Activated T-cell treated with anti-CD3 and anti-CD28 coated beads, Interleukin-2, amount 50 U/mL, for 1 hour (primary cell): ENCODE results near the gene STXBP6.
"Not testable (repeated sequence)": the region's sequence is repeated elsewhere in the genome, so short reads cannot be mapped to it uniquely, and the experiment has no call there.

ENCODE experiments used
- DNase-seq: peaks from one replicate; pipeline ENCODE4 v3.0.0-alpha.2; 2020

STXBP6 gene

DNA sequence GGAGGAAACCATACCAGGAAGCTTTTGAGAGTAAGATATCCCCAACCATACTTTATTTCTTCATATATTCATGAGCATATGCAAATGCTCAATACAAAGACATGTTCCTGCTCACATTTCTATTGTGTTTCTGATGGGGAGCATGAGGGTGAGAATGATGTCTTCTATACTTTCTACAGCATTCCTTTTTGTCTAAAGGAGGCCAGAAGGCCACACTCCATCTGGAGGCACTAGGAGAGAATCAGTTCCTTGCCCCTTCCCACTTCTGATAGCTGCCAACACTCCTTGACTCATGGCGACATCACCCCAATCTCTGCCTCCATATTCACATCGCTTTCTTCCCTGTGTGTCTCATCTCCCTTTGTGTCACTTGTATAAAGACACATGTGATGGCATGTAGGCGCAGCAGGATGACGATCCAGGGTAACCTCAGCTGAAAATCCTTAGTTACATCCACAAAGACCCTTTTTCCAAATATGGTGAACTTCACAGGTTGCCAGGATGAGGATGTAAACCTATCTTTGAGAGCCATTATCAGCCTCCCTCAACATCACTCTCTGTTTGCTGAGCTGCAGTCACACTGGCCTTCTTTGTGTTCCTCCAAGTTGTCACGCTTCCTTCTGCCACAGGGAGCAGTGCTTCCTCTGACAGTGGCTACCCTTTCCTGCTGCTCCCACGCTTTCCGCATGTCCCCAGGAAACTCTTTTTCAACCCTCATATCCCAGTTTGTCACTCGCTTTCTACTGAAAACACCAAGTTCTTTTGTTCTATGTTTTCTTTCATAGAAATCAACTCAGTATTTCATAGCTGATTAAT is 96.9 kb downstream of the STXBP6 start:
- DNase-seq = no peak

DNA sequence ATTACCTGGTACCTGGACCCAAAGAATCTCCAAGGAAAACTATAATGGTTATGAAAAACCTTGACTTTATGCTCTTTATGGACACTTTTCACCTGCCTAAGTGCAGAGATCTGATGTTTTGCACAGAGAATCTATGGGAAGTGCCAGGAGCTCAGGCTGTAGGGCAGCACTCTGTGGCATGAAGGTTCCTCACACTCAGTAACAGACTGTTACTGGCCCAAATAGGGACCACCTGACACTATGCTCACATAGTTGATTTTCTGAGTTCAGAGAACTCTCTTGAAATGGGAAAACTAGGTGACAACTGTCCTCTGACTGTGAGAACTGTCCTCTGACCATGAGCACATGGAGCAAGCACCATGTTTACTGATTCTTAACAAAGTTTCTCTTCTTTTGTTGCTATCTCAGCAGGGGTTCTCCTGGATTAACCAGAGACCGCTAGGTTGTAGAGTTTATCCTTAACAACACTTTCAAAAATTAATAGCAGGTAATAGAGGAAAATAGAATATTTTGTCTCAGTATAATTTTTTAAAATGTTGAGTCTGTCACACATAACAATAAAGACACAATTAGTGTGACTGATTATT is 101.6 kb downstream of the STXBP6 start:
- no peak for DNase-seq

DNA sequence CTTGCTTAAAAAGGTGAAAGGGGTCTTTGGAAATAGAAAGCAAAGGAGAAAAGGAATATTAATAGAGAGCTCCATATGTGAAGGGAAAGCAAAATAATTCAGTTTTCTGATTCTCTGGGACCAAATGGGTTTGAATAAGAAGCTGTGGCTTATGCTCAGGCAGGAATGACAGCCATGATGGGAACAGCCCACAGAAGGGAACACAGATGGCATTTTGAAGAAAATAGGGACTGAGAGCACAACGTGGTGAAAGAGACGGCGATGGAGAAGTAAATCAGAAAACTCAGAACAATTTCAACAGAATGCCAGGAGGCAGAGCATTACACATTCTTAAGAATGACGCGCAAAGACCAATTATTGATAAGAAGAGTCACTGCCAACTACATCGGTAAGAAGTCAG is 102.8 kb downstream of the STXBP6 start:
- DNase-seq = no peak

GRCh38 chr14:24944800-24945199 is 105.1 kb downstream of the STXBP6 start:
- no peak for DNase-seq

DNA sequence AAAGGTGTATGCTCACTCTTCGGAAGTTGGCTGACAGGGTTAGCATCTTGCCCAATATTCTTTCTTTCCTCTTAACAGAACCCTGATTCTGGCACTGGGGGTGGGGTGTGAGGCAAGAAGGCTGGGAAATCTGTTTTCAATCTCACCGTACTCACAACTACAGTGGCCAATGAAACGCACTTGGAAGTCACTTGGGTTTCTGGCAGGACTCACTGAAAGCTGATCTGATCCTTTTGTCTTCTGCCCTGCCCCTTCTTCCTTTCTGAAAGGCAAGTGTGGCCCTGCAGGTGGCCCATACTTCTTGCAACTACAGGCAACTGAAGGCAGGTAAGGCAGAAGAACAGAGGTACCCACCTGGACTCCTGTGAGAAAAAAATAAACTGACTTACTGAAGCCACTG is 106.9 kb downstream of the STXBP6 start:
- DNase-seq = no peak

GRCh38 chr14:24941719-24942118 is 108.2 kb downstream of the STXBP6 start:
- DNase-seq = no peak

DNA sequence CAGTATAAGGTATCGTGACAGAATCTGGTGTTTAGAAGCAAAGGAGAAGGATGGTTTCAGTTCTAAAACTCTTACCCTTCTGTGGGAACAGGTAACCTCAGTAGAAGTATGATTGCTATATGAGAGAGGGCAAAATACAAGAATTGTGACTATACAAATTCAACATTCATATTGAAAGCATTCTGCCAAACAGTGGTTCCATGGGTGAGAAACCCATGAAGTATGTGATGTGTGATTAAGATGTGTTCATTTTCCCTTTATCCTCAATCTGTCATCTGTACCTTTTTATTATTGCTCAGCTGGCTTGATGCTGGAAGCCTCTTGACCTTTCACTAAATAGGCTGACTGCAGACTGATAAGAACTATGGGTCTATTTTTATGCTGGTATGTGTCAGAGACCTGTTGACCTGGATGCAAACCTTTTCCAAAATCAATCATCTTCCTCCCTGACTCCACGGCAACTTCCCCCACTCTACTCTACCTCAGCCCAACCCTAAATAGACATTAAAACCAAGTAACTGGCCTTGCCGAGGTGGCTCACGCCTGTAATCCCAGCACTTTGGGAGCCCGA is 109.6 kb downstream of the STXBP6 start:
- no peak for DNase-seq

- no peak for DNase-seq
These were observed 111.4 kb downstream of the STXBP6 start for GRCh38 chr14:24938593-24938992.

- no peak for DNase-seq
These were observed 112.6 kb downstream of the STXBP6 start for GRCh38 chr14:24937300-24937699.

GRCh38 chr14:24936773-24937172 is 113.2 kb downstream of the STXBP6 start:
- not testable (repeated sequence) for DNase-seq

DNA sequence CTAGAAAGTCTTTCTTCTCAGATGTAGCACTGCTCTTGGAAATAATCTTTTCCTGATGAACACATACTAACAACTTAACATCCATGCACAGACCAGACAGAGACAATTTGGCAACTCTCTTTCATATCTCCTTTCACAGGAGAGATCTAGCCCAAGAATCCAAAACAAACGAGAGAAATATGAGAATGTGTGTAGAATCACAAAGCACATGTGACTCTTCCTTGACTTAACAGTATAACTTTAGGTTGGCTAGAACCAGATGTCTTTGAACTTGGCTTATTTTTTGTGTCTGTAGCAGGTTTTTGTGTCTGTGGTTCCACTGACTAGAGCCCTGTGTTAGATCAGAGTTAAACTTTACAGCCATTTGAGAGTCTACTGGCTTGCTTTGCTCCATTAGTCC is 114.2 kb downstream of the STXBP6 start:
- no peak for DNase-seq

DNA sequence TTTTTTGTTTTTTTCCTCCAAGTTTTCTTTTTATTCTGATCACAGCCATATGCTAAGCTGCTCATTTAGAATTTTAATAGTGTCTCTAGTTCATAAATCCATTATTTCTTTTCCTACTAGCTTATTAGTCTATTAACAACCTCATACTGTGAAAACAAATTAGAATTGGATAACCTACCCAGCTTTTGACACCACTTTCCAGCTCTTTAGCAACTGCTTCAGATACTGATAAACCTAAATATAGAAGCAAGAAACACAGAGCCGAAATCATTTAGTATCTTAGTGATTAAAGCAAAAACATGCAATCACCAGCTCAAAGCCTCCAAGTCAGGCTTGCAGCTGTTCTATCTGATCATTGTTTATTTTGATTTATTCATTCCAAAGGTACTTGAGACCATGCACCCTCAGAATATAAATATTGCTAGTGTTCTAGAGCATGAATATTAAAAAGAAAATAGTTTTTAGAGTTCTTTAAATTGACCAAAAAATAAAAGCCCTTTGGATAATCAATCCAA is 121.5 kb downstream of the STXBP6 start:
- no peak for DNase-seq

DNA sequence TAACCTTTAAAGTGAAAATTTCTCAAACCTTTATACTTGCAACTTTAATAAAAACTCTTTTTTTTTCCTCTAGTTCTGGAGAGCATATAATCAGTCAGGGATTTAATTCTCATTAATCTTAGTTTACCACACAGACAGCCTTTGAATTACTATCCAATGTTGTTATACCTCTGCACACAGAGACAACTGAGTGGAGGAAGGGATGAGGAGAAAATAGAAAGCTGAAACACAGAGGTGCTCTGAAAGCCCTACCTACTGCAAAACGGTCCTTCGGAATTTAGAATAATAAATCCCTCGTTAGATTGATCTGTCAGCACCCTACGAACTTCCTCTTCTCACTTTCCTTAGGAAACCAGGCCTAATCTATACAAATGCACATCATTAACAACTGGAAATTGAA is 122.1 kb downstream of the STXBP6 start:
- no peak for DNase-seq

DNA sequence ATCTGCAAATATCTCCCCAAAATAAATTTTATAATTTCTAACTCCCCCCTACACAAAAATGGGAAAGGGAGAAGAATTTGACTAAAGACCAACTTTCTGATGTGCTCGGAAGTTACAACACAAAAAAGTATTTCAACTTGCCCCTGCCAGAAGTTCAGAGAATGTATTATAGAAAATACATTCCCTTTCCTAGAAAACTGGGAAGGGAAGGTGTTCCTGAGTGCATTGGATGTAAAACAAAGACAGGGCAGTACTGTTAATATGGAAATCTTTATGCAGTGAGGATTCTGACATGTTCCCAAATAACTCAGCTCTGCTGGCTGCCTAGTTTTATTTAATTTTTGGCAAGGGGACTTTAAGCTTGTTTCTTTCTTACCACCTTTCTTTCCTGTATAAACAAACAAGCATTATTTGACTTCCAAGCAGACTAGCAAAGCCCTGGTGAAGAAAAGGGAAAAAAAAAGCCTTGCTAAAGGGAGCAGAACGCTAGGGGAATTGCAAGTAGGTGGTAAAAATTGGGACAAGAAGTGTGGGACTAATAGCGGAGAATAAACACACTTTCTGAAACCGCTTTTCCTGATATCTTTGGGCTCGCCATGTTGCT is 124.1 kb downstream of the STXBP6 start:
- DNase-seq = no peak

DNA sequence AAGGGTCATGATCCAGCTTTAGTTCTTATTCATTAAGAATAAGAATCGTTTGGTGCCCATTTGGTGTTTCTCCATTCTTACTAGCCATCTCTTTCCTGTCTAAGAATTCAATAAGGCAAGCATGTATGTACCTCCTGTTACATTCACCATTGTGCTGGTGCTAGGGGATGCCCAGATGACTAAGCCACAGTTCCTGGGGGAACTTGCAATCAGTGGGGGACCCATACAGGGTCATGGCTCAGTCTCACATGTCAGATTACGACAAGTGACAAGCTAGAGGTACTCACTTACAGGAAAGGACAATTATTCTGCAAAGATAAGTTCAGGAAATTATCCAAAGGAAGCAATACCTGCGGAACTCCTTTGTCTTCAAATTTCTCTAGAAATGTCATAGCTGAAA is 125.4 kb downstream of the STXBP6 start:
- DNase-seq = no peak

DNA sequence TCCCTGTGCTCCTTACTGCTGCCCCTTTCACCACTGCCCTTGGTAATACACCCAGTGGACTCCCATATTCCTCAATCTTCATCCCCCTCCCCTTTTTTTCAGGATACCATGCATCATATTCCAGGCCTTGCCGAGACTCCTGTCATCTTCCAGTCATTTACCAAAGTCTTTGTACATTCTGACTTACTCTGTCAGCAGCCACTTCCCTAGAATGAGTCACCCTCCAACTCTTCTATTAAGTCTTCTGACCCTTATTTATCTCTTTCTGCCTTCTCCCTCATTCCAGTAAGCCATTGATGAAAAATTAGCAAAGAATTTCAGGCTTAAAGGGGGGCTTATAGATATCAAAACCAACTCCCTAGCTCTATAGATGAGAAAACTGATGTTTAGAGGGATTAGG is 128.0 kb downstream of the STXBP6 start:
- no peak for DNase-seq

DNA sequence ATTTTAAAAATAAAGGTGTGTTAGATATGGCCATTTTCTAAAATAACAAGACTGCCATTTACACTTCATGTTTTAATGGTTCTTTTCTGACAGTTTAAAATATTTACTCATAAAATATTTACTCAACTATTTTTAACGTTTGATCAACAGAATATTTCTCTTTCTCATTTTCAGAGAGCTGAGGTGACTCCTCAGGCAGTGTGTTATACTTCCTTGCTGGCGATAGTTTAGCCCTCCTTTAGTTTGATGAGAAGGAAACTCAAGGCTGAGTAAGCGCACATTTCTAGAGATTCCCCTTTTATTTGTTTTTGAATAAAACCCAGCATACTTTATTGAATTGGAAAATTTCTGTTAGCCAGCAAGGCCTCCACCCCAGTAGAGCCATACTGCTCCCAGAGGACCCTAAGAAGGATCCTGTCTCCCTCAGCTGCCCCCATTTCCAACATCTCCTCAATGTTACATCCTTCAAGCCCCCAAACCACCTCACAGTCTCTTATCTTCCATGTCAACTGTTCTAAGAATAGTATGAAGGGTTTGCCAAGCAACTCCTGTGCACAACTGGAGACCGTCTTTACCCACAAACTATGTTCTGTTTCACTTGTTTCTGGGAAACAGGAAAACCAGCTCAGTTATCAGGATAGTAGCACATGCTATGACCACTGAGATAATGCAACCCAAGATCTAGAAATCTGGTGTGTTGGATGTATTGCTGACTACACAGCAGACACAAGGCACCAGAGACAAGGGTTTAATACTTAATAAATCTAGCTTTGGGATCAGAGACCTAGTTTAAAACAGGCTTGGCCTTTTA is 129.5 kb downstream of the STXBP6 start:
- DNase-seq = no peak

DNA sequence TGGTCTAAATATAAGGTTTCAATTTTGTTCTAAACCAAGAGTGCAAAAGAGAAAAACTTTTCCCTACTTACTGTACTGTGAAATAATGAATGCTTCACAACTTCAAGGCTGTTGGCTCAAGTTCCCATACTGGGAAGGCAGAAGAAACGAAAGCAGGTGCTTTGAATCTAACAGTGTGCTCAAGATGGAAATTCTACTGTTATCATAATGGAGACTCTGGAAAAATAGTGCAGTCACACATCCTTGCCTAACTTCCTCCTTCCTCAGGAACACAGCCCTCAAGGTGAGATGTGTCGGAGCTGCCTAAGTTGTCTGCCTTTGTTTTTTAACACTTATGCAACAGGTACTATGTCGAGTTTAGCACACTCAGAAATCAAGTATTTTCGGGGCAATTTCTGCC is 131.1 kb downstream of the STXBP6 start:
- no peak for DNase-seq

DNA sequence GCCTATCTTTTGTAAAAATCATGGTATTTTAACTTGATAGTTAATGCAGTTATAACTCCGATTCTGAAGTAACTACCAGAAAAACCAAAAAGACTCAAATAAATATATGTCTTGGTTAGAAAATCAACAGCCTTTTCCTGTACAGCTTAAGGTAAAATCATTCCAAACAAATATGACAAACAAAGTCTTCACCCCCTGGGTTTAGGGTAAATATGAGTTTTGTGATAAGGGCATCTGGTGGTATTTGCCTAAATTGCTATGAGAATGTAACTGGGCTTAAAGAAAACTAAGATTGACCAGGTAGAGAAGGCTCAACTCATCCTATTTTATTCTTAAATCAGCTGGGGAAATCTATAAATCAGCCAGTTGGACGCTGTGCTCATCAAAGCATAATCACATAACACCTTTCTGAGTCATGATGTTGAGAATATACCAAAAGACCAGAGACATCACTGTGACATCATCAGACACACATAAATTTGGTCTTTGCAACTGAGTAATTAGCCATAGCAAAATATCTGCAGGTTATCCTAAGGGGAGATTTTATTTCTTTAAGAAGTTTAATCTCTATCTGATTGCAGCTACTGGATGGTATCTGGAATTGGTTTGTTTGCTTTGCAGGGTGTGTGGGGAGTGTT is 133.9 kb downstream of the STXBP6 start:
- no peak for DNase-seq

GRCh38 chr14:24915403-24915921 is 134.5 kb downstream of the STXBP6 start:
- no peak for DNase-seq

DNA sequence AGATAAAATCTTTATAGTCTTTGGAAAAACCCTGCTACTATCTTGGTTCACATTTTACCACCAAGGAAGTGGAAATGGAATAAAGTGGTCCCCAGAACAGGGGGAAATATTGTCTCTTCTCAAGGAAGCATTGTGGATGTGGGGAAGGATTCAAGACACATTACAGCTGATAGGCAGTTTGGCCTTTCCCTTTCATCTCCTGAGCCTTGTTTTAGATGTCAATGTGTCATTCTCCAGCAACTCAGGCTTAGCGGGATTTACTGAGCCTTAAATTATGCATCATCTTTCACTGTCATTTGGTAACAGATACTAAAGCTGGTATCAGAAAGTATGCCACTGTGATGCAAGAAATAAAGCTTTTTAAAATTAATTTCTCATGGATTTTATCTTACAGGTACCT is 136.2 kb downstream of the STXBP6 start:
- DNase-seq = no peak

GRCh38 chr14:24913021-24913420 is 136.9 kb downstream of the STXBP6 start:
- DNase-seq = no peak
